OCI-M2 (cell line): ENCODE results near the gene SLC35A5.
"Not testable (repeated sequence)": the region's sequence is repeated elsewhere in the genome, so short reads cannot be mapped to it uniquely, and the experiment has no call there.

Experiments used
- DNase-seq: peaks from one replicate; lab custom pipeline; 2025; ENCODE audit not compliant: unreplicated experiment; lab: John Stamatoyannopoulos, UW

Gene SLC35A5, protein sequence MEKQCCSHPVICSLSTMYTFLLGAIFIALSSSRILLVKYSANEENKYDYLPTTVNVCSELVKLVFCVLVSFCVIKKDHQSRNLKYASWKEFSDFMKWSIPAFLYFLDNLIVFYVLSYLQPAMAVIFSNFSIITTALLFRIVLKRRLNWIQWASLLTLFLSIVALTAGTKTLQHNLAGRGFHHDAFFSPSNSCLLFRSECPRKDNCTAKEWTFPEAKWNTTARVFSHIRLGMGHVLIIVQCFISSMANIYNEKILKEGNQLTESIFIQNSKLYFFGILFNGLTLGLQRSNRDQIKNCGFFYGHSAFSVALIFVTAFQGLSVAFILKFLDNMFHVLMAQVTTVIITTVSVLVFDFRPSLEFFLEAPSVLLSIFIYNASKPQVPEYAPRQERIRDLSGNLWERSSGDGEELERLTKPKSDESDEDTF

DNA sequence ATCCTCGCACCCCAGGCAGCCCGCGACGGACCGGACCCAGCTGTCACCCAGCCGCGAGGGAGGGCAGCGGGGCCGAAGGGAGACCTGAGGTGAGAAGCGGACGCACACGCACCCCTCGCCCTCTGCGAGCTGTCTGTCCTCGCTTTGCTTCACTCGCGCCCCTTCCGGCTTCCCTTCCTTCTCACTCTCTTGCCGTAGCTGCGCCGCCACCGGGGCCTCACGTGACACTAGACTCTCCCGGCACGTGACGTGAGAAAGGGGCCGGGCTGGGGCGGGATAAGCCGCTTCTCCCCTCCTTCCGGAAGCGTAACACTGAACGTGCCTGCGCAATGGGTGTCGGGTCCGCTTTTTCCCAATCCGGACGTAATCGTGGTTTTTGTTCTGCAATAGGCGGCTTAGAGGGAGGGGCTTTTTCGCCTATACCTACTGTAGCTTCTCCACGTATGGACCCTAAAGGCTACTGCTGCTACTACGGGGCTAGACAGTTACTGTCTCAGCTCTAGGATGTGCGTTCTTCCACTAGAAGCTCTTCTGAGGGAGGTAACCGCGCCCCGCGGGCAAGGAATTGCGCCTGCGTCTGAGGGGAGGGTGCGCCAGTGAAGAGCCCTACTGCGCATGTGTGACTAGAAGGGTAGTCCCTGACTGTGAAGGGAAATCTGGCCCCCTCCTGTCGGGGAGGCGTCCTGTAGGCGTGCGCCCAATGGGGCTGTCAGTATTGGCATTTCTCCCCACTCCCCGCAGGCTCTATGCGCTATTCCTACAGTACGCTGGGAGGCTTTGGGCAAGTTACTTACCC, at the start of gene SLC35A5, which contains the start of gene ATG3:
Gene SLC35A5 (plus strand): TSS at position 312 of the 796 bp plus-strand sequence. CDS start 1,359 bp downstream, outside the sequence.
Gene ATG3 (minus strand): TSS at position 229 of the 796 bp plus-strand sequence. CDS start 434 bp downstream, outside the sequence.
- DNase-seq, result peak; percentile 95

DNA sequence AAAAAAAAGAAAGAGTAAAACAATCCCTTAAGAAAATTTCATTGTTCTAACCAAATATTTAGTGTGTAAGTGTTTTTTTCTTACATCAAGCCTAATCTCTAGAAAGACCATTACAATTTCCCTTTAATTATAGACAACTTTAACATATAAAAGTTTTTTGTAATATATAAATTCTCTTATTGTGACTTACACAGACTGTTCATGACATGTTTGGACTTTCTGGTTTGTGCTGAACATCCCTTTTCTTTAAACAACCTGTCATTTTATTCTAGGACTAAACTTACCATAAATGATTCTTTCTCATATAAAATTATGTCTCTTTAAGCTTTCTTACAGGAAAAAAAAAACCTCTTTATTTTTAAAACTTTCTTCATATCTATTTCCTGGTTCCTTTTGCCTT, 49.5 kb upstream of the SLC35A5 start:
- DNase-seq, result no peak

DNA sequence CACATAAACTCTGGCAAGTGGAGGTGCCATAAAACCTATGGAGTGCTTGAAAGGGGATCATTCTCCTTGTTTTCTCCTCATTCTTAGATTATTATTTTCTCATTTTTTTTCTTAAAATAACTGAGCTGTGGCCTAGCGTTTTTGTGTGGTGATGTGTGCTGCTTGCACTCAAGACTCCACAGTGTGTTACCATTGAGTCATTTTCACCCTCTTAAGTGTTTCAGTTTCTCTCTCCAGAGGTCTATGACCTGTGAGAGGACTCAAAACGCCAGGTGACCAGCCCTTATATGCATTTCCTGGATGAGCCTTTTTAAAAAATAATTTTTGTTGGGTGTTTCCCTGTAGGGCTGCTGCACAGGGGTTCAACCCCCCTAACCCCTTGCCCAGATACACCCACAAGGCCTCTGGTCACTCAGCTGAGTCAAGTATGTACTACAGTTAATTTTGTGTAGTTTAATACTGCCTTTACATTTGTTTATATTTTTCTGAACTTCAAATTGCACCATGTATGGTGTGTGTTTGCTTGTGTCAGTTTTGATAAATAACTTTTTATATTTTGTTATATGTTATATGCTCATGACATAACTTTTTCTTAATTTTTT, 47.2 kb upstream of the SLC35A5 start:
- DNase-seq, result no peak

DNA sequence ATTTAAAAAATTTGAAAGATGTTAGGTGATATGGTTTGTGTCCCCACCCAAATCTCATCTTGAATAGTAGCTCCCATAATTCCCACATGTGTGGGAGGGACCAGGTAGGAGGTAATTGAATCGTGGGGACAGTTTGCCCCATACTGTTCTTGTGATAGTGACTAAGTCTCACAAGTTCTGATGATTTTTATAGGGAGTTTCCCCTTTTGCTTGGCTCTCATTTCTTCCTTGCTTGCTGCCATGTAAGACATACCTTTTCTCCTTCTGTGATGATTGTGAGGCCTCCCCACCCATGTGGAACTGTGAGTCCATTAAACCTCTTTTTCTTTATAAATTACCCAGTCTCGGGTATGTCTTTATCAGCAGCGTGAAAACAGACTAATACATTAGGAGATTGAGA, 42.9 kb upstream of the SLC35A5 start:
- DNase-seq, result not testable (repeated sequence)

DNA sequence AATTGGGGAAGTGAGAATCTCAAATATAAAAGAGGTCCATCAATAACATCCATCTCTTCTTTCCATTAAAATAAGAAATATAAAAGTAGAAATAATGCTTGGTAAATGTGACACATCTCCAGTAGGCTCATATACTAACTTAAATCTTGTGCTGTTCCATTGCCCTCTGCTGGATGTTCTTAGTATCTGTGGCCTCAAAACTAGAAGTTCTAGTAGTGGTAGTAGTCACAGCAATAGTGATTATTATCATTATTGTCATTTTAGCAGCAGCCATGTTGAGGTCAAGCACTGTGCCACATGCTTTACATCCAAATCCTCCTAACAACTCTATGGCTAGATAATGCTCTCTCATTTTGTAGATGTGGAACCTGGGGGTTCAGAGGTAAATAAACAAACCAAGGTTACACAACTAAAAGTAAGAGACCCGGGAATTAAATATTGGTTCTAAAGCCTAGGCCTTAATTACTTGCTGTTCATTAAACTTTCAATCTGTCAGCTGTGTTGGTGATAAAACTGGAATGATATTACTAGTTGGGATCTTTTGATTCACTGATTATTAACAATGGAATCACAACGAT, 42.3 kb upstream of the SLC35A5 start:
- no peak for DNase-seq

DNA sequence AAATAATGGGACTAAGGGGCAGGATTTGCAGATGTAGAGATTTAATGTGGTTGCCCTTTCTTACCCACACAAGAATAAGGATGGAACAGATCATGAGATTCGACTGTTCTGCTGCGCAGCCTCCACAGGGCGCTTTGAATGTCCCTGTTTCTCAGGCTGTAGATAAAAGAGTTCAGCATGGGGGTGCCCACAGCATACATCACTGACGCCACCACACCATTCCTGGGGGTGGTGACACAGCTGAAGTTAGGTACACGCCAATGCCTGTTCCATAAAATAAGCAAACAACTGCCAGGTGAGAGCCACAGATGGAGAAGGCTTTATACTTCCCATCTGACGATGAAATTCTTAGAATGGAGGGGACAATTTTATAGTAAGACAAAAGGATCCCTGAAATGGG, 37.7 kb upstream of the SLC35A5 start:
- DNase-seq, result not testable (repeated sequence)

DNA sequence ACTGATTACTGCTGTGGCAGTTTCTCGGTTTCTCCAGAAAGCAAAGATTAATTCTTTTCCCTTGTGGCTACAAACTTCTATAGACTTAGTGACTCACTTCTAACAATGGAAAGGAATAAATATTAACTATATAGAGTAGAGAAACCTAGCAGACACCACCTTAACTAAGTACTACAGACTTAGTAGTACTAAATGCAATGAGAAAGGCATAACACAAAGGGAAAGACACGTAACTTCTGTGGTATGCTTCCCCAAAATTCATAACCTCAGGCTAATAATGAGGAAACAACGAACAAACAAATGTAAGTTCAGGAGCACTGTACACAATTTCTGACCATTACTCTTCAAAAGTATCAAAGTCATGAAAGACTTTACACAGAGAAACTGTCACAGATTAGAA, 31.3 kb upstream of the SLC35A5 start:
- no peak for DNase-seq

DNA sequence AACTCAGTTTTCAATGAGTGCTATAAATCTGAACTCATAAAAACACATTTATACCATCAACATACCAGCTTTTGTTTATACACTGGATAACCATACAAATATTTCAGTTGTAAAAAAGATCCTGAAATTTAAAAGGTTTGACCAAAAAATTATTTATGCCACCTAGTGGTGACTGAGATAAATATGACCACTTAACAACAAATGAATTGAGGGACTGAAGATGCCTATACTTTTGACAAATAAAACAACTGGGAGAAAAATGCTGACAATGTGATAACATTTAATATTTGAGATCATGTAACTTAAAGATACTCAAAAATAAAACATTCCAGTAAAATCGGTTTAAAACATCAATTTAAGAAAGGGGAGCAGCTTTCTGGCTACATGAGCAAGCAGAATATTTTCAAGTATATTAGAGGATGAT, 30.5 kb upstream of the SLC35A5 start:
- no peak for DNase-seq

DNA sequence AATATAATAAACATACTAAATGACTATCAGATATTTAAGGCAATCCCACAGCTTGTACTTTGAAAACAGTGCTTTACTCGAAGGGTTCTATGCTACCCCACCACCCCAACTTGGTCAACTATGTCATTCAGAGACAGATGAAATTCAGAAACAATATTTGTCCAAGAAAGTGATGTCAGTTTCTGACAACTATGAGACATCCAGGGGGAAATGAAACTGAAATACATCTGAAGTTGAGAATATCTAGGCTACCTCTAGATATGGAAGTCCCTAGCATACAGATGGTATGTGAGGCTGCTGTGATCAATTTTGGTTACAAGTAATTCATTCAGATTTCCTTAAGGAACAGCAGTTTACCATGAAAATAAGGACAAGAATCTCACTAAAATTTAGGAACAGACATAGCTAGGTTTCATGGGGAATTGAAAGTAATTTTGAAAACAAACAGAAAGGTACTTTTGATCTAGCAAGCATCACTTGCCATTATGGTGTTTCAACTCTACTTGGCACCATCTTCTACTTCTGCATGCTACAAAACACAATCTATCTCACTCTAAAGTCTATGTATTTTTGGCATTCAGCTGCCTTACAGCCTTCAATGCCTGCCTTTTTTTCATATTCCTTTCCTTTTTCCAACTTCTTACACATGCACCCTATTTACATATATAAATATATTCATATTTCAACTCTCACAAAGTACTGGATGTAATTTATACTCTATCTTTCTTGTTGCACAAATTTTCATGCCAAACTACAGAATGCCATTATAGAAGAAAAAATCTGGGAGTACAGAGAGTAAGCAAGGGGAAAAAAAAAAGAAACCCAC, 21.8 kb upstream of the SLC35A5 start:
- no peak for DNase-seq

DNA sequence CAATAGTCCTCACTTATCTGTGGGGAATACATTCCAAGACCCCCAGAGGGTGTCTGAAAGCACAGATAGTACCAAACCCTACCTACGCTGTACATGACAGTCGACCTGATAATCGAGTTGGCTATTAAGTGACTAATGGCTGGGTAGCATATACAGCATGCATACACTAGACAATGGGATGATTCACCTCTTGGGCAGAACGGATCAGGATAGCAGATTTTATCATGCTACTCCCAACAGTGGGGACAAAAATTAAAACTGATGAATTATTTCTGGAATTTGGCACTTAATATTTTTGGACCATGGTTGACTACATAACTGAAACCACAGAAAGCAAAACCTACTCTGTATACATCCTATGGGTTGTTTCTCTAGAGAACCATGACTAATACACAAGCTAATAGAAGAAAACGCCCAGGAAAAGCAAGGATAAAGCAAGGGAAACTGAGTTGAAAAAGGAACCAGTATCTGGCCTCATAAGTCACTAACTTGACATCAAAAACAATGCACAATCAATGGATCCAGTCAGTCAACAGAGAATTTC, 15.6 kb upstream of the SLC35A5 start:
- DNase-seq, result no peak

DNA sequence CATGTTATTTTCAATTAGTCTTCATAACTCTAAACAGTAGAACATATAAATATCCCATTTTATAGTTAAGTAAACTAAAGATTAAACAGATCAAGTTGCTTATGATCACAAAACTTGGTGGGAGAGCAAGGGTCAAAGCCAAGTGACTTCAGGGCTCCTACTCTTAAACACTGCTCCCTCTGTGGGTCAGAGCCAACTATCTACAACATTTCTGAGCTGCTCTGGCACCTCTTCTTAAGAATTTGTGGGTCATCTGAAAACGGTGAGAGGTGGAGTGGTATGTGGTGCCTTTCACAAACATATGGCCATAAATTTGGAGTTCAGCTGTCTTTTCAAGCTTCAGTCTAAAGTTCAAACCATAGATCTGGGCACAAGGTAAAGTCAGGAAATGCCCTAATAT, 11.0 kb upstream of the SLC35A5 start:
- no peak for DNase-seq

DNA sequence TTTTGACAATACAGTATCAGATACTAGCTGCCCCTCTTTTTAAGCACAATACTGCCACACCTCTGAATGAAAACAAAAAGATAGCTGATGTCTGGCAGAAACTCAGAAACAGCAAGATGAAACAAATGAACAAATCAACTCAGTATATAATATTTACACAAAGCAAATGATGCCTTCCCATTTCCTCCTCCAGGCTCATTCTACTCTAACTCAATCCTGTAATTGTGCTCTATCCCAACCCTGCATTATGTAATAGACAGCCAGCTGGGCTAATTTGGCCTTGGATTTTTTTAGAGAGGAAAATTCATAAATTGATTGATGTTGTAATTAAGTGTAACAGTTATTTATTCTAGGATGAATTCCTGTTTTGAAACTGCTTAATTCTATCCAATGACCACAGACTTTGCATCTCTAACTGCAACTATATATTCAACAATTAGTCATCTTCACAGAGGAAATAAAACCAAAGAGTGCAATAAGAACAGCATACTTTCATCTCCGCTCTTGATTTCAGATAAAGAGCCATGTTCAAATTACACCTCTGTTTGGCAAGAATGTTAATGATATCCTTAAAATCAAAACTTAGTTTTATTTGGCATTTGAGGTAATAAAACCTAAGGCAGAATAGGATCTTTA, 6.2 kb upstream of the SLC35A5 start:
- DNase-seq, result no peak

DNA sequence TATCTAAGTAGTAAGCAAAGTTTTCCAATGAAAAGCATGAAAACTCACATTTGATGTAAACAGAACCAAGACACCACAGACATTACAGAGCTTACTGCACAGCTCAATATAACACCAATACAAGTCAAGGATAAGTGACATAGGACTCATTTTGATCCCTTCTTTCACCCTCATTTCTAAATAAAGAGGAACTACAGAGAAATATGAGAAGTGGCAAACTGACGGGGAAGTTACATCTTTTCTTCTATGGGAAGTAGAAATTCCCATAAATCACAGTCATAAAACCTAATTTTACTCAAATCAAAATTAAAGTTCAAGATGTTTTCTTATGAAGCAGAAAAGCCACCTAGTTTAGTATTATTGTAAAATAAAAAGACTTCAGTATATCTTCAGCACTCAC, 3.9 kb upstream of the SLC35A5 start:
- no peak for DNase-seq

DNA sequence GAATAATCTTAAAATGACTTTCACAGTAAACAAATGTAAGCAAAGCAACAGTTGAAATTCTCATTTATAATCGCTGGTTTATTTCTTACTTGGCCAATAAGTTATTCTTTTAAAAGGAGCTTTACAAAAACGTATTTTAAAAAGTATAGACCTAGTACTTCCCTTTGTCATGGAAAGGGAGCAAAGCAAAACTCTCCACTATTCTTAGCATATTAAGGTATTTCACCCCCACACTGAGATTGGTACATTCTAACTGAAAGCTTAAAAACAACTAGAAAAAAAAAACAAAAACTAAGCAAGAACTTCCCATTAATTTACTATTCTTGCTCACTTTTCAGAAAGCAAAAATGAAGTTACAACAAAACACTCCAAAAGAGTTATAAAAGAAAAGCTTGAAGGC, 1.5 kb upstream of the SLC35A5 start:
- DNase-seq, result no peak

DNA sequence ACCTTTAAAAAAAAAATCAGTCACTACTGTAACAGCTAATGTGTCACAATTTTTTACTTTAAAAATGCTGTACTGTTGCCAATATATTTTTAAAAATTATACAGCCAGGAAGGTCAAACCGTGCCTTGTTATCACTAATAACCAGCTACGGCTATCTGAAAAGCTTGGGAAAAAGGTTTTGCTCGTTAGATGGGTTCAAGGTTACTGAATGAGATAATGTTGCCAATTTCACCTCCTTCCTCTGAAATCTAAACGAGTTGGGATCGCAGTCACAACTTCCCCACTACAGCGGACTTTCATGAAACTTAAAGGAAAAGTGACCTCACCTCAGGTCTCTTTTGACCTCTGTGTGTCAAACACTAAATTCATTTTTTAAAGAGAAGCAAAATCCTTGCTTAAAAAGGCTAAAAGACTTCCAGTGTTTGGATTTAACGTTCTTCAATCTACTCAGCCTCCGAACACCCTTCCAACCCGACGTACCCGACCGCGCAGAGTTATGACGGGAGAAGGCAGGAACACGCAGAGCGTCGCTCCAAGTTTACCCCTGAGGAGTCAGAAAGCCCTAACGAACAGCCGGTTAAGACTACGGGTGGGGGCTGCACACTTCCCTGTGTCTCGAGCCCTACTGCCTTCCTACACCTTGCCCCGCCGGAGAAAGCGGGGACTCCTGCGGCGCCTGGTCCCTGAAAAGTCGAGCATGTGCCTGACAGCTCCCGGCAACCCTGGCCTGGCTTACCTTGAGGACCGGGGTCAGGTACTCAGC, 943 bp upstream of the SLC35A5 start:
- peak; percentile 14 for DNase-seq

DNA sequence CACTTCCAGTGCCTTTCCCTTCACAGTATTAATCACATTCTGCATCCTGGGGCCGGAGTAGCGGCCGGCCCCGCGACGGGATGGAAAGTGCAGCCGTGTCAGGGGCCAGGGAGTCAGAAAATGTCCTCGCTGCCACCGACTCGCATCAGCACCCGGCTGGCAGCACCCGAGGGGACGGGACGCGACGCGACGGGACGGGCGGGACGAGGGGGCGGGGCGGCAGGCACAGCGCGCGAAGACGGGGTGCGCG, 436 bp upstream of the SLC35A5 start:
- no peak for DNase-seq

DNA sequence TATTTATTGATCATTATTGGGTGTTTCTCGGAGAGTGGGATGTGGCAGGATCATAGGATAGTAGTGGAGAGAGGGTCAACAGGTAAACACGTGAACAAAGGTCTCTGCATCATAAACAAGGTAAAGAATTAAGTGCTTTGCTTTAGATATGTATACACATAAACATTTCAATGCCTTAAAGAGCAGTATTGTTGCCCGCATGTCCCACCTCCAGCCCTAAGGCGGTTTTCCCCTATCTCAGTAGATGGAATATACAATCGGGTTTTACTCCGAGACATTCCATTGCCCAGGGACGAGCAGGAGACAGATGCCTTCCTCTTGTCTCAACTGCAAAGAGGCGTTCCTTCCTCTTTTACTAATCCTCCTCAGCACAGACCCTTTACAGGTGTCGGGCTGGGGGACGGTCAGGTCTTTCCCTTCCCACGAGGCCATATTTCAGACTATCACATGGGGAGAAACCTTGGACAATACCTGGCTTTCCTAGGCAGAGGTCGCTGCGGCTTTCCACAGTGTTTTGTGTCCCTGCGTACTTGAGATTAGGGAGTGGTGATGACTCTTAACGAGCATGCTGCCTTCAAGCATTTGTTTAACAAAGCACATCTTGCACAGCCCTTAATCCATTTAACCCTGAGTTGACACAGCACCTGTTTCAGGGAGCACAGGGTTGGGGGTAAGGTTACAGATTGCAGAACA, 2.5 kb downstream of the SLC35A5 start:
- not testable (repeated sequence) for DNase-seq

DNA sequence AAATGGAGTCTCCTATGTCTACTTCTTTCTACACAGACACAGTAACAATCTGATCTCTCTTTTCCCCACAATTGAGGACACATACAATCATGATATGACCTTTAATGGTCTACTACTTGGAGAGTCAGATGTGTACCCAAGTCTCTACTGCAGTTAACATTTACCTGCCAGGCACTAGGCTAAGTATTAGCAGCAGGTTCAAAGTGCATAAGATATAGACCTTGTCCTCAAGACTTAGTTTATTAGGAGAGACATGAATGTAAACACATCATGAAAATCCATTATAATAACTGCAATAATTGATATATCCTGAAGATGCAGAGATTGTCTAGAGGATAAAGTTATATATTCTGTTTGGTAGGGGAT, 3.1 kb downstream of the SLC35A5 start:
- no peak for DNase-seq

DNA sequence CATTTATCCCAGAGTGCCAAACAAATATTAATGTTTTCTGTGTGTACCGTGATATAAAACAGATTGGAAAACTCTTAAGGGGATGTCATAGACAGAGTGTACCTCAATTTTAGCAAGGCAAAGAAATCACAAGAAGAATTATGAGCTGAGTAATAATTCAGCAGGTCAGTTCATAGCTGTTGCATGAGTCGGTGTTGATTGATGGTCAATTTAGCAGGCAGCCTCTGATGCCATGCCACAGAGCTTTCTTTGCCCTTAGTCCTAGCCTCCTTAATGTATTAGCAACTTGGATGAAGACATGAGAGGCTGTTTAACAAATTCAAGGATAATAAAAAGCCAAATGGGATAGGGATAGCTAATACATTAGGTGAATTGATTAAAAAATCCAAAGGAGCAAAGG, 6.8 kb downstream of the SLC35A5 start:
- DNase-seq, result no peak
